ENCODE measurements around the gene GOPC.

GRCh38 chr6:117602151-117602898 lies at the start of gene GOPC:
- TF ChIP-seq CTCF (IDR thresholded peaks at IDR 0.05) (no peak), MAX (CRISPR knock-in tag; IDR thresholded peaks at IDR 0.05) (peak; percentile 92), ZBTB21 (CRISPR knock-in tag; IDR thresholded peaks at IDR 0.05; ENCODE audit: borderline replicate concordance) (peak; percentile 67; the same call in 1 of the 2 replicates), STAT6 (CRISPR knock-in tag; conservative IDR thresholded peaks at IDR 0.05; ENCODE audit: low read depth) (no peak), SMAD3 (CRISPR knock-in tag; IDR thresholded peaks at IDR 0.05; ENCODE audit: borderline replicate concordance) (peak; percentile 78; the same call in 1 of the 2 replicates), AFF4 (CRISPR knock-in tag; IDR thresholded peaks at IDR 0.05; ENCODE audit: borderline replicate concordance) (no peak), ETV6 (CRISPR knock-in tag; IDR thresholded peaks at IDR 0.05) (peak; percentile 77; the same call in 1 of the 2 replicates), ZNF263 (CRISPR knock-in tag; IDR thresholded peaks at IDR 0.05; ENCODE audit: low read depth) (no peak), ELF4 (CRISPR knock-in tag; IDR thresholded peaks at IDR 0.05; ENCODE audit: low read depth) (0 out of 2 replicates have a peak, but pooled peaks have one; percentile 24)
